Measurements from ENCODE around the gene IQCM.

DNA sequence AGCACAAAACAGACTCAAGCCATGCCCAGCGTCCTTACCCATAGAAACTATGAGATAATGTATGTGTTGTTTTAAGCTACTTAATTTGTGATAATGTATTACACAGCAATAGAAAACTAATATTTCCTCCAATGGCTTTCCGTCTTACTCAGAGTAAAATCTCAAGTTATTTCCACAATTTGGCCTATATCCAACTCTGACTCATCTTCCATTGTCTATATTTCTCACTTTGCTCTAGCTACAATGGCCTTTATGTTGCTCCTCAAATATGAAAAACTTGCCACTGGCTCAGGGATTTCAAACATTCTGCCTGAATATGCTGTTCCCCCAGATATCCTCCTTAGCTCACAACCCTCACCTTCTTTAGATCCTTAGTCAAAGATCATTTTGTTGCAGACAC lies 31.6 kb downstream of the IQCM start:
- TF ChIP-seq RAD21 (IDR thresholded peaks at IDR 0.05; ENCODE audit: insufficient read depth, low read depth, low read length) = no peak
- TF ChIP-seq, protein P1, sequence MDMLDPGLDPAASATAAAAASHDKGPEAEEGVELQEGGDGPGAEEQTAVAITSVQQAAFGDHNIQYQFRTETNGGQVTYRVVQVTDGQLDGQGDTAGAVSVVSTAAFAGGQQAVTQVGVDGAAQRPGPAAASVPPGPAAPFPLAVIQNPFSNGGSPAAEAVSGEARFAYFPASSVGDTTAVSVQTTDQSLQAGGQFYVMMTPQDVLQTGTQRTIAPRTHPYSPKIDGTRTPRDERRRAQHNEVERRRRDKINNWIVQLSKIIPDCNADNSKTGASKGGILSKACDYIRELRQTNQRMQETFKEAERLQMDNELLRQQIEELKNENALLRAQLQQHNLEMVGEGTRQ (IDR thresholded peaks at IDR 0.05; ENCODE audit: borderline replicate concordance, low read depth, low read length) = no peak
- no peak for TF ChIP-seq SP1 (IDR thresholded peaks at IDR 0.05; ENCODE audit: low read depth, low read length)
- TF ChIP-seq ESRRA (IDR thresholded peaks at IDR 0.05; ENCODE audit: low read length) = no peak
- TF ChIP-seq SRF (IDR thresholded peaks at IDR 0.05; ENCODE audit: low read depth in 2 of 2, low read length in 2 of 2) = no peak
- TF ChIP-seq, protein P2, sequence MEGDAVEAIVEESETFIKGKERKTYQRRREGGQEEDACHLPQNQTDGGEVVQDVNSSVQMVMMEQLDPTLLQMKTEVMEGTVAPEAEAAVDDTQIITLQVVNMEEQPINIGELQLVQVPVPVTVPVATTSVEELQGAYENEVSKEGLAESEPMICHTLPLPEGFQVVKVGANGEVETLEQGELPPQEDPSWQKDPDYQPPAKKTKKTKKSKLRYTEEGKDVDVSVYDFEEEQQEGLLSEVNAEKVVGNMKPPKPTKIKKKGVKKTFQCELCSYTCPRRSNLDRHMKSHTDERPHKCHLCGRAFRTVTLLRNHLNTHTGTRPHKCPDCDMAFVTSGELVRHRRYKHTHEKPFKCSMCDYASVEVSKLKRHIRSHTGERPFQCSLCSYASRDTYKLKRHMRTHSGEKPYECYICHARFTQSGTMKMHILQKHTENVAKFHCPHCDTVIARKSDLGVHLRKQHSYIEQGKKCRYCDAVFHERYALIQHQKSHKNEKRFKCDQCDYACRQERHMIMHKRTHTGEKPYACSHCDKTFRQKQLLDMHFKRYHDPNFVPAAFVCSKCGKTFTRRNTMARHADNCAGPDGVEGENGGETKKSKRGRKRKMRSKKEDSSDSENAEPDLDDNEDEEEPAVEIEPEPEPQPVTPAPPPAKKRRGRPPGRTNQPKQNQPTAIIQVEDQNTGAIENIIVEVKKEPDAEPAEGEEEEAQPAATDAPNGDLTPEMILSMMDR (IDR thresholded peaks at IDR 0.05 in 2 of 3, conservative IDR thresholded peaks at IDR 0.05 in 1 of 3; ENCODE audit: control insufficient read depth in 2 of 3, extremely low read depth in 1 of 3, insufficient read depth in 1 of 3, low read depth in 3 of 3, low read length in 3 of 3) = no peak
- TF ChIP-seq, protein P3, sequence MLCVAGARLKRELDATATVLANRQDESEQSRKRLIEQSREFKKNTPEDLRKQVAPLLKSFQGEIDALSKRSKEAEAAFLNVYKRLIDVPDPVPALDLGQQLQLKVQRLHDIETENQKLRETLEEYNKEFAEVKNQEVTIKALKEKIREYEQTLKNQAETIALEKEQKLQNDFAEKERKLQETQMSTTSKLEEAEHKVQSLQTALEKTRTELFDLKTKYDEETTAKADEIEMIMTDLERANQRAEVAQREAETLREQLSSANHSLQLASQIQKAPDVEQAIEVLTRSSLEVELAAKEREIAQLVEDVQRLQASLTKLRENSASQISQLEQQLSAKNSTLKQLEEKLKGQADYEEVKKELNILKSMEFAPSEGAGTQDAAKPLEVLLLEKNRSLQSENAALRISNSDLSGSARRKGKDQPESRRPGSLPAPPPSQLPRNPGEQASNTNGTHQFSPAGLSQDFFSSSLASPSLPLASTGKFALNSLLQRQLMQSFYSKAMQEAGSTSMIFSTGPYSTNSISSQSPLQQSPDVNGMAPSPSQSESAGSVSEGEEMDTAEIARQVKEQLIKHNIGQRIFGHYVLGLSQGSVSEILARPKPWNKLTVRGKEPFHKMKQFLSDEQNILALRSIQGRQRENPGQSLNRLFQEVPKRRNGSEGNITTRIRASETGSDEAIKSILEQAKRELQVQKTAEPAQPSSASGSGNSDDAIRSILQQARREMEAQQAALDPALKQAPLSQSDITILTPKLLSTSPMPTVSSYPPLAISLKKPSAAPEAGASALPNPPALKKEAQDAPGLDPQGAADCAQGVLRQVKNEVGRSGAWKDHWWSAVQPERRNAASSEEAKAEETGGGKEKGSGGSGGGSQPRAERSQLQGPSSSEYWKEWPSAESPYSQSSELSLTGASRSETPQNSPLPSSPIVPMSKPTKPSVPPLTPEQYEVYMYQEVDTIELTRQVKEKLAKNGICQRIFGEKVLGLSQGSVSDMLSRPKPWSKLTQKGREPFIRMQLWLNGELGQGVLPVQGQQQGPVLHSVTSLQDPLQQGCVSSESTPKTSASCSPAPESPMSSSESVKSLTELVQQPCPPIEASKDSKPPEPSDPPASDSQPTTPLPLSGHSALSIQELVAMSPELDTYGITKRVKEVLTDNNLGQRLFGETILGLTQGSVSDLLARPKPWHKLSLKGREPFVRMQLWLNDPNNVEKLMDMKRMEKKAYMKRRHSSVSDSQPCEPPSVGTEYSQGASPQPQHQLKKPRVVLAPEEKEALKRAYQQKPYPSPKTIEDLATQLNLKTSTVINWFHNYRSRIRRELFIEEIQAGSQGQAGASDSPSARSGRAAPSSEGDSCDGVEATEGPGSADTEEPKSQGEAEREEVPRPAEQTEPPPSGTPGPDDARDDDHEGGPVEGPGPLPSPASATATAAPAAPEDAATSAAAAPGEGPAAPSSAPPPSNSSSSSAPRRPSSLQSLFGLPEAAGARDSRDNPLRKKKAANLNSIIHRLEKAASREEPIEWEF (IDR thresholded peaks at IDR 0.05; ENCODE audit: insufficient replicate concordance, low read depth, low read length) = no peak
- TF ChIP-seq POLR2AphosphoS5 (IDR thresholded peaks at IDR 0.05; ENCODE audit: low read length) = no peak
- no peak for TF ChIP-seq SIN3A (IDR thresholded peaks at IDR 0.05; ENCODE audit: low read depth, low read length)
- TF ChIP-seq POLR2A (IDR thresholded peaks at IDR 0.05; ENCODE audit: low read depth, low read length) = no peak
- no peak for TF ChIP-seq RAD51 (IDR thresholded peaks at IDR 0.05)
